ENCODE data around the gene PIK3CB.
"Not testable (repeated sequence)": the region's sequence is repeated elsewhere in the genome, so short reads cannot be mapped to it uniquely, and the experiment has no call there.

The PIK3CB gene

GRCh38 chr3:138620431-138620830, 214.3 kb downstream of the PIK3CB start:
- TF ChIP-seq Cebpa-rat (IDR thresholded peaks at IDR 0.05): no peak
- H3K27me3 ChIP-seq: no peaks in the 10 kb centered on the region
- H3K4me3 ChIP-seq: no peak overlapping the region
- H3K27ac ChIP-seq: no peak overlapping the region
- H3K9ac ChIP-seq: no peak overlapping the region
- no peaks in the 10 kb centered on the region for H3K9me3 ChIP-seq (replicated peaks in 1 of 11)
- H3K36me3 ChIP-seq: peaks cover 0 to 37% (median 16%) of the 10 kb centered on the region in 11 experiments; a peak in 13 of 22 replicates
- H3K4me1 ChIP-seq: no peaks in the 10 kb centered on the region
- H3K4me2 ChIP-seq: no peak overlapping the region
- H4K20me1 ChIP-seq: peaks cover 0 to 33% (median 0%) of the 10 kb centered on the region in 11 experiments; a peak in 8 of 22 replicates

- Histone ChIP-seq H3K27ac (no peak overlapping the region), H3K4me2 (no peak overlapping the region), H3K36me3 (peaks cover 0 to 37% (median 15%) of the 10 kb centered on the region in 11 experiments; a peak in 10 of 22 replicates), H3K4me1 (peaks cover 0 to 9% (median 4%) of the 10 kb centered on the region in 10 experiments; a peak in 14 of 20 replicates), H3K9ac (no peak overlapping the region), H3K27me3 (no peaks in the 10 kb centered on the region), H3K4me3 (no peak overlapping the region), H3K9me3 (replicated peaks in 1 of 11) (no peaks in the 10 kb centered on the region; a peak in 2 of 22 replicates), H4K20me1 (peaks cover 0 to 37% (median 0%) of the 10 kb centered on the region in 11 experiments; a peak in 8 of 22 replicates)
- no peak for TF ChIP-seq Cebpa-rat (IDR thresholded peaks at IDR 0.05)
Observed at GRCh38 chr3:138615462-138615861, 219.3 kb downstream of the PIK3CB start.

- Histone ChIP-seq H3K36me3 (peaks cover 0 to 36% (median 15%) of the 10 kb centered on the region in 11 experiments; a peak in 10 of 22 replicates), H3K27me3 (no peaks in the 10 kb centered on the region), H3K27ac (peak overlapping the region in 10 of 11 experiments; percentile 95 to 99 (median 98); a peak in 19 of 22 replicates), H3K4me1 (peaks cover 15 to 32% (median 24%) of the 10 kb centered on the region in 10 experiments), H3K9me3 (replicated peaks in 1 of 11) (no peaks in the 10 kb centered on the region; a peak in 2 of 22 replicates), H3K9ac (peak overlapping the region; percentile 93 to 99 (median 98); a peak in 20 of 22 replicates), H4K20me1 (peaks cover 0 to 4% (median 0%) of the 10 kb centered on the region in 11 experiments; a peak in 1 of 22 replicates), H3K4me2 (peak overlapping the region; percentile 69 to 92 (median 89)), H3K4me3 (peak overlapping the region; percentile 51 to 85 (median 78); a peak in 19 of 20 replicates)
- no peak for TF ChIP-seq Cebpa-rat (IDR thresholded peaks at IDR 0.05)
Observed at GRCh38 chr3:138609898-138610266, 224.8 kb downstream of the PIK3CB start.

- TF ChIP-seq Cebpa-rat (IDR thresholded peaks at IDR 0.05): no peak
- peaks cover 0 to 4% (median 0%) of the 10 kb centered on the region in 11 experiments; a peak in 1 of 22 replicates for H4K20me1 ChIP-seq
- peak within 1 kb of the TSS; percentile 93 to 99 (median 98) for H3K9ac ChIP-seq
- peaks cover 0 to 12% (median 10%) of the 10 kb centered on the region in 11 experiments; a peak in 12 of 22 replicates for H3K9me3 ChIP-seq (replicated peaks in 1 of 11)
- H3K4me3 ChIP-seq: peak within 1 kb of the TSS; percentile 51 to 85 (median 78)
- peaks cover 0 to 24% (median 3%) of the 10 kb centered on the region in 11 experiments; a peak in 9 of 22 replicates for H3K36me3 ChIP-seq
- peak within 1 kb of the TSS; percentile 90 to 99 (median 97) for H3K27ac ChIP-seq
- H3K27me3 ChIP-seq: no peaks in the 10 kb centered on the region
- H3K4me1 ChIP-seq: peaks cover 15 to 32% (median 24%) of the 10 kb centered on the region in 10 experiments
- peak within 1 kb of the TSS; percentile 69 to 92 (median 89) for H3K4me2 ChIP-seq
Observed at GRCh38 chr3:138608322-138609135, 226.2 kb downstream of the PIK3CB start, which contains the start of gene FAIM. FAIM (plus strand) TSS chr3:138608771; CDS start chr3:138619727, 10,956 bp downstream.

- not testable (repeated sequence) for H4K20me1 ChIP-seq, H3K36me3 ChIP-seq, H3K27ac ChIP-seq, H3K9ac ChIP-seq, H3K4me3 ChIP-seq, H3K27me3 ChIP-seq, H3K4me2 ChIP-seq
- Histone ChIP-seq H3K9me3 (replicated peaks in 1 of 11) (peaks cover 13 to 33% (median 31%) of the 10 kb centered on the region in 11 experiments), H3K4me1 (peaks cover 7 to 31% (median 10%) of the 10 kb centered on the region in 10 experiments; a peak in 16 of 20 replicates)
Observed at GRCh38 chr3:138604106-138604595, 230.6 kb downstream of the PIK3CB start.
